GM19452 (cell line): ENCODE results near the gene NID1.
"Not testable (repeated sequence)": the region's sequence is repeated elsewhere in the genome, so short reads cannot be mapped to it uniquely, and the experiment has no call there.

Source experiments
- ATAC-seq: cut with Tn5 transposase; IDR thresholded peaks from one replicate; pipeline ENCODE4 v1.9.1; 2021; ENCODE audit not compliant: unreplicated experiment

NID1 gene

DNA sequence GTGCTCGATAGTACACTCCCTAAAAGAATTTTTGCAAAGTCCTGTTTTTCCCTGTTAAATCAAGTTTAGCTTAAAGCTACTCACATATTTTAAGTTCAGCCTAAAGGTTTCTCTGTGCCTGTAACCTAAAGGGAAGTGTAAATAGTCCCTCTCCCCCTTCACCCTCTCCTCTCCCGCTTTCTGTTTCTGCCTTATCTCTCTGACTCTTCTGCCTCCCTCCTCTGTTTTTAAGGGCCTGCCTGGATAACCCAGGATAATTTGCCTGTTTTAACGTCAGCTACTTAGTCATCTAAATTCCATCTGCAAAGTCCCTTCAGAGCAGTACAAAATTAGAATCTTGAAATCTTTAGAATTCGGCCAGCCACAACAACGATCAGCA is 92.6 kb downstream of the NID1 start:
- peak; percentile 40 for ATAC-seq

DNA sequence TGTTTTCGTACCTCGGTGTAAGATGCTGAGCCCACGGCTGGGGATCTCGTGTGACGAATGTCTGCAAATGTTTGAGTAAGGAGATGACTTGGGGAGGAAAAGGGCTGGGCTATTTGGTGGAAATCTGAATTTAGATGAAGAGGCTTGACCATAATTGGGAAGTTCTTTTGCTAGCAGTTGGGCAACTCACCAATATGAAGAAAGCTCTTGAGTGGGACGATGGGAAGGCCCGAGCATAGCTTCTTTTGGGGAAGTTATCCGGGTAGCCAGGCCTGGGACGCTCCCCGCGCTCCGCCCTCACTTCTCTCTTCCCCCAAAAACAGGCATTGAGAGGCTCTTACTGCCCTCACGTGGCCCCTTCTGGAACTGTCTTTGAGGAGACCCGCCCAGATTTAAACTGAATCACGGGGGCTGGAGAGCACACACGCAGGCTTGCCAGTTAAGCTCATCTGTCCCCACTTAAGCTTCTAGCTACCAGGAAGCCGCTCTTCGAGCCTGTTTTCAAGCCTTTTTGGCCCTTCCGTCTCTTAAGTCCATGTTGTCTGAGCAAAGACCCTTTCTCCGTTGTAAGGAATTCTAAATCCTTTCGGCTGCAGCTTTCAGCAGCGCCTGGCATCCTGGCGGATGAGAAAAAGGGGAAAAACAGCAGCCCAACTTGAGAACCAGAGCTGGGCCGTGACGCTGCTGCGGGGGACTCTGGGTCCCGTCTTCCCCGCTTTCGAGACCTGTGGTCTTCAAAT is 93.1 kb downstream of the NID1 start:
- ATAC-seq: peak; percentile 93

DNA sequence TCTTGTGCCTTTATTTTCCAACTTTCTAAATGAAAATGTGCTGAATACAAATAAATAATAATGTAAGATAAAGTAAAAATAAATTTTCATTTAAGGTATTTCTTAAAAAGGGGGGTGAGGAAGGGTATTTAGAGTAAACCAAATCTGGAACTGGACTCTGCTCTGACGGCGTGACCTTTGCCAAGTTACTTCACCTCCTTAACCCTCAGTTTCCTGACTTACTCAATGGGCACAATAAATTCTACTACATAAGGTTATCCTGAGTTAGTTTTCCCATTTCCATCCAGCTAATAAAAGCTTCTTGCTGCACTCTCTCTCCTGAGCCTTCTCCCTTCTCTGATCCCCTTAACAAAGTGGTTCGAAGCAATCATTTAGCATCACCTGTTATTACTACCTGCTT is 93.9 kb downstream of the NID1 start:
- no peak for ATAC-seq

DNA sequence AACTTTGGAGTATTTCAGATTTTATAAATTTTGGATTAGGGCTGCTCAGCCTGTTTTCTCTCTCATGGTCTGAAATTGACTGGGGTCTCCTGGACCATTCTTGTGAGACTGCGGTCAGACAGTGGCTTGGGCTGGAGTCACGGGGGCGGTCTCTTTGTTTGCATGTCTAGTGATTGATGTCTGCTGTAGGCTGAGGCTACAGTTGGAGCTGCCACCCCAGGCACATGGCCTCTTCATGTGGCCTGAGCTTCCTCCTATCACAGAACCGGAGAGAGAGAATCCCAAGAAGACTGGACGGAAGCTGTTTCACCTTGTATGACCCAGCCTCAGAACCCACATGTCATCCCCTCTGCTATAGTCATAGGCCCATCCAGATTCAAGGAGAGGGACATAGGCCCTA is 96.1 kb downstream of the NID1 start:
- no peak for ATAC-seq

DNA sequence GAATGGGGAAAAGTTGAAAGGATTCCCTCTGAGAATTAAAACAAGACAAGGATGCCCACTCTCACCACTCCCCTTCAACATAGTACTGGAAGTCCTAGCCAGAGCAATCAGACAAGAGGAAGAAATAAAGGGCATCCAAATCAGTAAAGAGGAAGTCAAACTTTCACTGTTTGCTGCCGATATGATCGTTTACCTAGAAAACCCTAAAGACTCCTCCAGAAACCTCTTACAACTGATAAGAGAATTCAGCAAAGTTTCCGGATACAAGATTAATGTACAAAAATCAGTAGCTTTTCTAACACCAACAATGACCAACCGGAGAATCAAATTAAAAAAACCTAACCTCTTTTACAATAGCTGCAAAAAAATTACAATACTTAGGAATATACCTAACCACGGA is 98.8 kb downstream of the NID1 start:
- ATAC-seq: not testable (repeated sequence)

DNA sequence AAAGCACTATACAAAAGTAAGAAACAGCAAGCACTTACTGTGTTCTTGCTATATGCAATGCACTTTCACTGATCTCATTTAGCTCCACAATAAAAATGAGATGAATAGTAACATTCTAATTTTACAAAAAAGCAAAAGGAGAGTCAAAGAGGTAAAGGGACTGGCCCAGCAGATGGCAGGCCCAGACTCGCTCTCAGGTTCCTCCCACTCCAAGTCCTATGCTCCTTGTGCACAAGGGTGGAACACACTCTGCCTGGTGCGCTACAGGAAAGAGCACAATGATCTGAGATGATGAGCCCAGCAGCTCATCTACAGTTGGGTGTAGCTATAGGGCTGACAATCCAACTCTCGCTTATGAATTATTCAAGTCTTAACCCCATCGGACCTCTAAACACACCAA is 104.1 kb downstream of the NID1 start:
- ATAC-seq: no peak

DNA sequence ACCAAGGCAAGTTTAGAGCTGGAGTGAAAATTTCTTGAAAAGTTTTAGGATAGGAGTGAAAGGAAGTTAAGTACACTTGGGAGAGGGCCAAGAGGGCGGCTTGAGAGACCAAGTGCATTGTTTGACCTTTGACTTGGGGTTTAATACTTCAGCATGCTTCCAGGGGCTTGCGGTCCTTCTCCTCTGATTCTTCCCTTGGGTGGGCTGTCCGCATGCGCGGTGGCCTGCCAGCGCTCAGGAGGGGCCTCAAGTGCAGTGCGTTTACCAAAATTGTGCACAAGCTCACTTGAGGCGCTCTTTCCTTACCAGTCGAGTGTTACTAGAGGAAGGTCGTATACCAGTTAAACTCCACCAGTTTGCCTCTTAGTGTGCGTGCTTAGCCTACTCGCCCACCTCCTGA is 106.9 kb downstream of the NID1 start:
- ATAC-seq: no peak

DNA sequence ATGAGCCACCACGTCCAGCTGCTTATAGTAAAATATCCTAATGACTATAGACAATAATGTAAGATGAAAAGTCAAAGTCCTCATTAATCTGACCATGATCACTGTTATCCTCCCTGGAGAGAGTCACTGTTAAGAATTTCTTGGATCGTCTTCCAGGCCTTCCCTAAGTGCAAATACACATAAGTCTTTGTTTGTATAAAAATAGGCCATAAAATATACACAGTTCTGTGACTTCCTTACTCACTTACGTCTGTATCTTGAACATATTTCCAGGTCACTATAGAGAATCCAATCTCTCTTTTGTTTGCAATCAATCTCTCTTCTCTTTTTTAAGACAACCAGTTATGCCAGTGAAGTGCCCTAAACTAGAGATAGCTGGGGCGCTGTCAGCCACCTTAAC is 109.1 kb downstream of the NID1 start:
- ATAC-seq: no peak

DNA sequence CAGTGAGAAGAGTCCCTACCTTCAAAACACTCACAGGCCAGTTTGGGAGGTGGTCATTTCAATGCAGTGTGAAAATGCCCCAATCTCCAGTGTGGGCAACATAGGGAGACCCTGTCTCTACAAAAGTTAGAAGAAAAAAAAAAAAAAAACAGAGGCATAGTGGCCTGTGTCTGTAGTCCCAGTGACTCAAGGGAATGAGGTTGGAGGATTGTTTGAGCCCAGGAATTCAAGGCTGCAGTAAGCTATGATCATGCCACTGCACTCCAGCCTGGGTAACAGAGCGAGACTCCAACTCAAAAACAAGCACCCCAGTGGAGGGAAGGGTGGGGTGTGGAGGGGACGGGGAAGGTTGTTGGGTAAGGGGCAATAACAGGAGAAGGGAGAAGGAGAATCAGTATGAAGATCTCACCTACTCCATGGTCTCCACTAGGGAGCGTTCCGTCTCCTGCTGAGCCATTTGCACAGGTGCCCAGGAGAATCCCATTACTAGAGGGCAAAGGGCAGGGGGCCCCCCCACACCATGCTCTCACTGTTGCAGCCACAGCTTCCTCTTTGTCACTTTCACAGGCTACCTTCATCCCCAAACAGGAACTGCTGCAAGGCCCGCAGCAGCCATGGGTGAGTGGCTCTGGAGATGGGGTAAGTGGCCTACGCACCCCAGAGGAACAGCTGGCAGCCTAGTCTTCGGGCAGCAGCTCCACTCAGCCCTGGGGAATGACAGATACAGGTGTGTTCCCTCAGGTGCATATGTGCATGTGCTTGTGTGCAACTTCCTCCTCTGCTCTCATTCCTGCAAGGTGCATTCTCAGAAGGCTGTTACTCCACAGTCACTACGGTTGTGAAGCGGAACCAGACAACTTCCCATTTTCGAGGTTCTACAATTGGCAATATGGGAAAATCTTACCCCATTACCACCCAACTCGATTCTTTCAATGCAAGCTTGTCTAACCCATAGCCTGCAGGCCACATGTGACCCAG is 110.3 kb downstream of the NID1 start:
- ATAC-seq: peak; percentile 98

DNA sequence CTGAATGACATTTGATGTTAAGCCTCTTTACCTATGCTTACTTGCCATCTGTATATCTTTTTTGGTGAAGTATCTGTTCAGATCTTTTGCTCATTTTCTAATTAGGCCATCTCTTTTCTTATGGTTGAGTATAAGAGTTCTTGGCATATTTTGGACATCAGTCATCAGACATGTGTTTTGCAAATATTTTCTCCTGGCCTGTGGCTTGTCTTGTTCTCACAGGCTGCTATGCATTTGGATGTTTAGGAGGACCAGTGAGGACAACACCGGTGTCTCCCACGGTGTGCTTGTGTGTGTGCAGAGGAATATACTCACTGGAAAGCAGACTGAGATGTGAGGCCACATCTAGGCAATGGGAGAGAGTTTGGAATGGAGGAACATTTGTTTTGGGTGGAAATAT is 111.1 kb downstream of the NID1 start:
- no peak for ATAC-seq

DNA sequence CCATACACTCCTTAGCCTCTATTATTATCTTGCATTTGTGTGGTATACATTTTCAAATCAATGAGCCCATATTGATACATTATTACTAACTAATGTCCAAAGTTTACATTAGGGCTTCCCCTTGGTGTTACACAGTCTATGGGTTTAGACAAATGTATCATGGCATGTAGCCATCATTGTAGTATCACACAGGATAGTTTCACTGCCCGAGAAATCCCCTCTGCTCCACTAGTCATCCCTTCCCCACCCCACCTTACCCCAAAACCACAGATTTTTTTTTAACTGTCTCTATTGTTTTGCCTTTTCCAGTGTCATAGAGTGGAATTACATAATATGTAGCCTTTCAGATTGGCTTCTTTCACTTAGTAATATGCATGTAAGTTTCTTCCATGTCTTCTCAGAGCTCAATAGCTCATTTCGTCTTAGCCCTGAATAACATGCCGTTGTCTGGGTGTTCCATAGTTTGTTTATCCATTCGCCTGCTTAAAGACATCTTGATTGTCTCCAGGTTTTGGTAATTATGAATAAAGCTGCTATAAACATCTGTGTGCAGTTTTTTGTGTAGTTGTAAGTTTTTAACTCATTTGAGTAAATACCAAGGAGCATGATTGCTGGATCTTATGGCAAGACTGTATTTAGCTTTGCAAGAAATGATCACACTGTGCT is 111.8 kb downstream of the NID1 start:
- ATAC-seq: no peak

DNA sequence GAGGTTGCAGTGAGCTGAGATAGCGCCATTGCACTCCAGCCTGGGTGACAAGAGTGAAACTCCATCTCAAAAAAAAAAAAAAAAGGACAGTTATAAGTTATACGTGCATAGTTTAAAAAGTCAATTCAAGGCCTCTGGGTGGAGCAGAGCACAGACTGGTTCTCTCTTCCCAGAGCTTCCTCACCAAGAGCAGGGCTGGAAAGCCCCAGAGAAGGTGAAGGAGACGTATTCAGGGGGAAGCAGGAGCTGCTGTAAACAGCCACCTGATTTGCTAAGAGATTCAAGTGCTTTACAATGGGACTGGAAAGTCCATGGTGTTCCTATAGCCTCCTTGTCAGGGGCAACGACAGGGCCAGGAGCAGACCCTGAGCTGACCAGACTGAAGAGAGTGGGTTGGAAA is 113.2 kb downstream of the NID1 start:
- ATAC-seq: no peak

DNA sequence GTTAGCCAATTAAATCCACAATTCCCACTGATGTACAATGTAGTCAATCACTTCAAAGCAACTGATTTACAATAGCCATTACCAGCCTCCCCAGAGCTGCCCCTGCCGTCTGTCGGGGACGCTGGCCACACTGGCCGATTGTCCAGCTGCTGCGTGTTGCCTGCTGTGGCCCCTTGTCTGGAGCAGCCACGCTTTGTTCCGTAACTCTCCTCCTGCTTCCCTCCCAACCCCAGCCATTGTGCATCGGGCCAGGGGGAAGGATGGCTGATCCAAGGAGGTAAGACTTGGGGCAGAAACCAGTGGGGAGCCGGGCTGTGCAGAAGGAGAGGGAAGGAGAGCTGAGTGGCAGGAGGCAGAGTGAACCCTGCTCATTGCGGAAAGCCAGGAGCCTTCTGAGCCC is 114.6 kb downstream of the NID1 start:
- ATAC-seq: no peak

DNA sequence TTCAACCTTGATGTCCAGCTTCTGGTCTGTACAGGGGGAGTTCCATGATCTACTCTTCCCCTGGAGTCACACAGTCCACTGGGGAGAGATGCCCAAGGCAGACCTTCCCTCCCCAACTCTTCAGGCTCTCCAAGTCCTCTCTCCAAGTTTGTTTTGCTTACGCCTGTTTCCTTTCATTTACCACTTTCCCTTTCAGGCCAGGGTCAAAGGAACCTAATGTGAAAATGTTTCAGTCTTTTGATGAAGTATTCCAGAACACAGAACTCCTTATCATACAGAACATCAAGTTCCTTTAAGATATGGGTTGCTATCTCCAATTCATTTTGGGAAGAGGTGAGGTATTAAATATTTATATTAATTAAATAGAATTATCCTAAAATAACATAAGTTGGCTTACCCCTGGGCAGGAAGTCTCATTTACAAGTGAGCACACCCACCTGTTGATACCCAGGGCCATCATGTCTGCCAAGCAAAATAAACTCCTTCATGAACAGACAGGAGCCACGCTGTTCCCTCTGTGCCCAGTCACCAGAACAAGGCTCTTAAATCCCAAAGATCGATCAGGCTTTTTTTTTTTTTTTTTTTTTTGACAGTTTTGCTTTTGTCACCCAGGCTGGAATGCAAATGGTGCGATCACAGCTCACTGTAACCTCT is 116.0 kb downstream of the NID1 start:
- ATAC-seq: no peak

DNA sequence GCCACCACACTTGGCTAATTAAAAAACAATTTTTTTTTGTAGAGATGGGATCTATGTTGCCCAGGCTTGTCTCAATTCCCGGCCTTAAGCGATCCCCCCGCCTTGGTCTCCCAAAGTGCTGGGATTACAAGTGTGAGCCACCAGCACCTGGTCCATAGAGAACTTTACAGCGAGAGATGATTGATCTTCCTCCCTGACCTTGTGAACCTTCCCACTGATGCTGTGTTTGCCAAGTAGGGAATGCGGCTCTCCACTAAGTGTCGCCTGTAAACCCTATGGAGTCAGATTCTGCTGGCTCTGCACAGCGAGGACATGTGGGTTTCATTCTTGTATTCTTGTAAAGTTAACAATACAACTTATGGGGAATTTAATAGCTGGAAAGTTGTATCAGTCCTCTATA is 116.9 kb downstream of the NID1 start:
- ATAC-seq: no peak

DNA sequence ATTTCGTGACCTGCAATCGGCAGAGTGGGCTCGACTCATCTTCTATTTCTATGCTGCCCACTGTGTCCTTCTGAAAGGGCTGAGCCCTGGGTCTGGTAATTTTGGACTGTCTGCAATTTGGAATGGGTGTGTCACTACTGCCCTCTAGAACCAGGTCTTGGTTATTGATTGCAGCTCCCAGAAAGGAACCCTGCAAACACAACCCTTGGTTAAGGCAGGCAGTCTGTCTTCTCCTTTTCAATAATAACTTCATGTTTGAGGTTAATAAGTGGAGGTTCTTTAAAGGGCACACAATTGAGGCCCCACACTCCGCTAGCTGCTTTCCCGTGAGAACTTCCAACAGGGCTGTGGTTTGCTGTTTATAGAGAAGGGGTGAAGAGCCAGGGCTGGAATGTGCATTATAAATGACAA is 118.3 kb downstream of the NID1 start:
- ATAC-seq: peak; percentile 45

DNA sequence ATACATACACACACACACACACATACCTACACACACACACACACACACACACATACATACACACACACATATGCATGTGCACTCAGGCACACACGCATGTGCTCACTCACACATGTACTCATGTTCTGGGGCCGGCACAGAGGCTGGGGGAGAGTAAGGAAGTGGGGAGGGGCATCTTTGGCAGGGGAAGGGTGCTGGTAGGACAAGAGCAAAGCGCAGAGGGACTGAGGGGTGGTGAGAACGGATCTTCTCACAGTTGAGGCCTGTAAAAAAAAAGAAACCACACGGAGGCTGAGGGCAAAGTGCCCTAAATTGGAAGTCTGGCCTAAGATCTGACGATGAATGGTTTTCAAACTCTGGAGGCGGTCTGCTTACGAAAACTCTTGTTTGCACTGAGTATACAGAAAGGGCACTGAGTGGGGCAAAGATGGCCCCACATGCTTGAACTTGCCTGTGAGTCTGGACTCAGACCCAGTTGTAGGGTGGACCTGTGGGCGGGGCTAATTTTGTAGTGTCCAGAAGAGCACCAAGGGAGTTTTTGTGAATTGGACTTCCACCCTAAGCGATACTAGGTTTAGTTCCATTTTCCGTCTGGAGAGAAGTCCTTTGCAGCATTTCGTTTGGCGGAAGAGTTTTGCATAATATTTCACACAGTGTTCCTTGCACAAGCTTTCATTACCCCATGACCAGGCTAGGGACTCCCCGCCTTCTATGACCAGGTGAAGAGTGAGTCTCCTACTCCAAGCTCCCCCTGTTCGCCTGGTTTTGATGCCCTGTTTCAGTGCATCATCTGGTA is 118.9 kb downstream of the NID1 start:
- peak; percentile 62 for ATAC-seq

DNA sequence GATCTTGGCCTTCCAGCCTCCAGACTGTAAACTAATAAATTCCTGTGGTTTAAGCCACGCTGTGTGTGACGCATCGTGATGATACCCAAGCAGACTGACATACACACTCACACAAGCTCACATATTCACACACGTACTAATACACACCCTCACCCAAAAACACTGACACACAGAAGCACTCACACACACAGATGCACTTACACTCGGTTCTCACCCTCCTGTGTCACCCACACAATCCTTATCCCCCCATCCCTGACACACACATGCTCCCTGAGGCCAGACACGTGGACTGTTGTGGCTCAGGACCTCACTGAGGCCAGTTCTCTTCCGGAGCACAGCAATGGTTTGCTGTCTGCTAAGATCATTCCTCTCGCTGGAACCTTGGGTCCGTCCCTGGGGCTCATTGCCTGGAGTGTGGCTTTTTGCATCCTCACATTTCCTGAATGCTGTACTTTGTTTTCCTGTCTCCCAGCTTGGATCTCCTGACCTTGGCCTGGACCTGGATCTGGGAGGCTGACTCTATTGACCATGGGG is 121.2 kb downstream of the NID1 start:
- ATAC-seq: no peak

DNA sequence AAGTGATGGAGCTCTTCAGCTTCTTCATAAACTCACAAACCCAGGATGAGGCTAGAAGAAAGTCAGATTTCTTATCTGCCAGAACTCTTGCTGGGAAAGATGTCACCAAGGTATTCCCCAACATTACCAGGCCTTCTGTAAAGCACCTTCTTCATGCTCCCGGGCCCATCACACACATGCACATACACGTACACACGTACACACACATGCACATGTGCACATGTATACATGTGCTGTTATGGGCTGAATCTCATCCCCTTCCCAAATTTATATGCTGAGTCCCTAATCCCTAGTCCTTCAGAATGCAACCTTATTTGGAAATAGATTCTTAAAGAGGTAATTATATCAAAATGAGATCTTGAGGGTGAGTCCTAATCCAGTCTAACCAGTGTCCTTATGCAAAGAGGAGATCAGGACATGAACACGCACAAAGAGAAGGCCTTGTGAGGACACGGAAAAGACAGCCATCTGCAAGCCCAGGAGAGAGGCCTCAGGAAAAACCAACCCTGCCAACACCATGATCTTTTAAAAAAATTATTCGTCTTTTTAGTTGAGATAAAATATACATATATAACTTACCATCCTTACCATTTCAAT is 121.8 kb downstream of the NID1 start:
- ATAC-seq: no peak

DNA sequence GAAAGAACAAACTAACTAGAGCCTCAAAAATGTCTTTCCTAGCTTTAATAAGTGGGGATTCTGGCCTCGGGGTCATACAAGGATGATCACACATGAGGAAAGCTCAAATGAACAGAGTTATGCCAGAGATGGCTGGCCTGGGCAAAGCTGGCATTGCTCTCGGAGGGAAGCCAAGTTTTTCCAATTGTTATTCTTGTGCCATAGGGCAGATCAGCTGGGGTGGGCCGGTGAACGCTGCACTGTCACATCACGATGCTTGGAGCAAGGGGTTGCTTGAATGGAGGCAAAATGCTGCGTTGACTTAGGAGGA is 122.3 kb downstream of the NID1 start:
- ATAC-seq: no peak
